ENCODE measurements around the gene MEX3D.

The MEX3D gene

DNA sequence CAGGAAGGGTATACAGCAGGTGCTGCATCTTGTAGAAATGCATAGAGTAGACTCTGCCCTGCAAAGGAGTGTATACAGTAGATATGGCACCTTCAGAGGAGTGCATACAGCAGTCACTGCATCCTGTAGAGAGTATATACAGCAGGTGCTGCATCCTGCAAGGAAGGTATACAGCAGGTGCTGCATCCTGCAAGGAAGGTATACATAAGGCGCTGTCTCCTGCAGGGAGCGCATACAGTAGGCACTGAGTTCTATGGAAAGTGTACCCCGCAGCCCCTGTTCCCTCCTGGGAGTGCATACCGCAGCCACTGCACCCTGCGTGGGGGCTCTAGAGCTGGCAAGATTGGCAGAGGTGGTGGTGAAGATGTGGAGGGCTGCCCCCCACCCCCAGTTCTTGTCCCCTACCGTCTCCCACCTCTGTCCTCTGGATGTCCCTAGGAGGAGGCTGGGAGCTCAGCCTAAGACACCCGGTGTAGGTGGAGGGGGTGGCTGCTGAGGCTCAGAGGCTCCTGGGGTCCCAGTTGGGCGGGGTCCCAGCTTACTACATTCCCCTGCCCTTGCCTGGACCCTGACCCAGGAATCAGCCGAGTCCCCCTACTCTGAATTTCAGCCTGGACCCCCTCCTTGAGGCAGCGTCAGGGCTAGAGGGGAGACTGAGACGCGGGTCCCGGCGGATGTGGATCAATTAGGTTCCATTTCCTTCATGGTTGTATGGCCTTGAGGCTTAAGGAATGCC lies 53.0 kb downstream of the MEX3D start:
- no peak for DNase-seq

DNA sequence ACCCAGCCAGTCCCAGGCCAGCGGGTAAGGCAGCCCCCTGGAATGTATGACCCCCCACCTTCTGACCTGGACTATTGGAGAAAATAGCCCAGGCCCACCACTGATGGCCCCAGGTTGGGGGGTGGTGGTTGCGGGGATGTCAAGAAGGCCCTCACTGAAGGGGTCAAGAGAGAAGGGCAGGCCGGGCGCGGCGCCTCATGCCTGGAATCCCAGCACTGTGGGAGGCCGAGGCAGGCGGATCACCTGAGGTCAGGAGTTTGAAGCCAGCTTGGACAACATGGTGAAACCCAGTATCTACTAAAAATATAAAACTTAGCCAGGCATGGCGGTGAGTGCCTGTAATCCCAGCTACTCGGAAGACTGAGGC lies 53.8 kb downstream of the MEX3D start:
- no peak for DNase-seq

DNA sequence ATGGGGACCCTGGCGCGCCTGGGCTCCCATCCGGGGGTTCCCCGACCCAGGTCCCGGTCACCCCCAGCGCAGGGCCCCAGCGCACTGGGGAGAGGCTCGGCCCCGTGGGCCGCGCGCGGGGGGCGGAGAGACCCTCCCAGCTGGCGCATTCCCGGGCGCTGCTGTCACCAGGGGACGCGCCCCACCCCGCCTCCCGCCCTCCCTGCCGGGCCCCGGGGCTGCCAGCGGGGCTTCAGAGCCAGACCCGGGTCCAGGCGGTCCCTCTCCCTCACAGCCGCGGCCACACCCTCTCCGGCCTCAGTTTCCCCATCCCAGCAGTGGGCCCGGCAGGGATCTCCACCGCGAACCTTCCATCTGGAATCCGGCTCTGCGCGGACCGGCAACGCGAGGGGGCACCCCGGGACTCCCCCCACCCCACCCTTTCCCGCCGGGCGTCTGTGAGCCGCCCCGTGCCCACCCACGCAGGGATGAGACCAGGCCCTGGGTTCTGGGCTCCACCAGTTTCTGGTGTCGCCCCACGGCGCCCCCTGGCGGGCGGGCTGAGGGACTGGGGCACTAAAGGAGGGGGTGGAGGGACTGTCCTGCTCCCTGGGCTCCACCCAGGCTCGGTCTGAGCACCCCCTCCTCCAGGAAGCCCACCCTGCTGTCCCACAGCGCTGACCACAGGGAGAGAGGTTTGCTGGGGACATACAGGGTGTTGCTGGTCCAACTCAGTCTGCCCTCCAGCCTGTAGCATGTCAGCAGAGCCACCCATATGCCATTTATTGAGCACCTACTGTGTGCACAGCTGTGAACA lies 54.4 kb downstream of the MEX3D start:
- DNase-seq: no peak

DNA sequence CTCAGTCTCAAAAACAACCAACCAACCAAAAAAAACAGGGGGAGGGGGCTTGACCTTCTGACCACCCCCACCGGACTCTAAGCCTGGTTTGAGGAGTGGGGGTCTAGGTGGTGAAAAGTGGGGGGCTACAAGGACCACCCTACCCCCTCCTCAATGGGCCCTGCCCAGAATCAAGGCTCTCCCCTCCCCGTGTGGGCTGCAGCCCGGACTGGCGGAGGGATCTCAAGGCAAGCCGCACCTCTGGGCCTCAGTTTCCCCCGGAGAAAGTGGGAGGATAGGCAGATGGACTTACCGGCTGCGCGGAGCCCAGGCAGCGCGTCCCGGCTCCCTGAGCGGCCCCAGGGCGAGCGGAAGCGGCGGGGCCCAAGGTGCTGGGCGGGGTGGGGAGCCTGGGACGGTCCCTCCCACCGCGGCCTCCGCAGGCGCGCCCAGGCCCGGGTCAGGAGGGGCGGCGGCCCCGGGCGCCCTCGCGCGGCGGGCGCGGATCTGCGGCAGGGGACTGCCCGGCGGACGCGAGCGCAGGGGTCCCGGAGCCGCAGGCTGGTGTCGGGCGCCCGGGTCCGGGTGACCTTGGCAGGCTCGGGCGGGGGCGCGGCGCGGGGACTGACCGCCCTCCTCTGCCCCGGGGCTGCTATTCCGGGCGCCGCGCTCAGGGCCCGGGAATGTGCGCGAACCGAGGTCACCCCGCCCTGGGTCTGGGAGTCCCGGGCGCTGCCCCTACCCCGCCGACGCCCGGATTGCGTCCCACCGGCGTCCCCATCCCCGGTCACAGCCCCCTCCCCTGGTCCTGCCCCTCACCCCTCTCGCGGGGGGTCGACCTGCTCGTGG lies 55.2 kb downstream of the MEX3D start, which contains the start of gene ADAMTSL5:
Gene ADAMTSL5 (minus strand): TSS at position 349 of the 828 bp plus-strand sequence. CDS start 2,076 bp downstream, outside the sequence.
- DNase-seq: no peak

DNA sequence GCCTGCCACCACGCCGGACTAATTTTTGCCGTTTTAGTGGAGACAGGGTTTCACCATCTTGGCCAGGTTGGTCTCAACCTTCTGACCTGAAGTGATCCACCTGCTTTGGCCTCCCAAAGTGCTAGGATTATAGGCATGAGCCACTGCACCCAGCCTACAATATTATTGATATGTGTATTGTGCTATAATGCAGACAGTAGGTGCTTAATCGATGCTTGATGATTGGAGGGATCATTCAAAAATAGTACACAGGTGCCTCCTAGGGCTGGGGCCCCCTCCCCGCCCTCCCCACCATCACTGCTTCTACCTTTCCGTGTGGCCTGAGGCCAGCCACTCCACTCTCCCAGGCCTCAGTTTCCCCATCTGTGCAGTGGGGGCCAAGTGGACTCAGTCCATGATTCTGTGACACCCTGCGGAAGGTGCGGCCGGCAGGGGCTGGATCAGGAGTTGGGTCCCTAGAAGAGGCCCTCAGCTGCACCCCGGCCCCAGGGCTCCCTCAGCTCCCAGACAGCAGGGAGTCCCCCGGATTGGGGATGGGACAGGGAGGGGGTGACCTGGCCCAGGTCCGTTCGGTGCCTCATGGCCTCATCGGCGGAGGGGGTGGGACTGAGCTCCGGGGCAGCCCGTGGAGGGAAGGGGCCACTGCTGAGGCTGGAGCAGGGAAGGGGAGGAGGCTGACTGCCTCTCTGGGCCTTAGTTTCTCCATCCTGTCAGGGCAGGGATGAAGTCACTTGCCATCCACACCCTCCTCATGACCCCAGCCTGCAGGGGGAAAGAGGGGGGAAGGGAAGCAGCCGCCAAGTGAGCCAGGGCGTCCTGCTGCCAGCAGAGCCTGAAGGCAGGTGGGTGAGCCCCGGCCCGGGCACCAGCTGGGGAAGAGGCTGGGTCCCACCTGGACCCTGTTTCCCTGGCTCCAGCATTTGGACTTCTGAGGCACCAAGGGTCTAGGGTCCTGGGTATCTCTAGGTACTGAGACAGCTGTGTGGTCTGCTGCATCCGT lies 56.5 kb downstream of the MEX3D start:
- DNase-seq: no peak

DNA sequence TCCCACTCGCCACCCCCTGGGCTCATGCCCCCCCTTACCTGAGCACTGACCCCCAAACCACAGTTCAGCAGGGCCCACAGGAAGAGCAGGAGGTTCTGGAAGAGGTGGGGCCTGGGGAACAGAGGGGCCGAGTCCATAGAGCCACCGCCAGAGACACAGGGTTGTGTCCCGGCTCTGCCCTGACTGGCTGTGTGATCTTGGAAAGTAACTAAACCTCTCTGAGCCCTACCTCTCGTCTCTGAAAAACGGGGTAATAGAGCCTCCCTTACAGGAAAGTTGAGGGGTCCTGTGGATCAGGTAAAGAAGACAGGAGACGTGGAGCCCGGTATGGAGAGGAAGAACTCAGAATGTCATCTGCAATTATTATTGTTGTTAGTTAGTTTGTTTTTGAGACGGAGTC lies 57.3 kb downstream of the MEX3D start:
- DNase-seq: no peak

DNA sequence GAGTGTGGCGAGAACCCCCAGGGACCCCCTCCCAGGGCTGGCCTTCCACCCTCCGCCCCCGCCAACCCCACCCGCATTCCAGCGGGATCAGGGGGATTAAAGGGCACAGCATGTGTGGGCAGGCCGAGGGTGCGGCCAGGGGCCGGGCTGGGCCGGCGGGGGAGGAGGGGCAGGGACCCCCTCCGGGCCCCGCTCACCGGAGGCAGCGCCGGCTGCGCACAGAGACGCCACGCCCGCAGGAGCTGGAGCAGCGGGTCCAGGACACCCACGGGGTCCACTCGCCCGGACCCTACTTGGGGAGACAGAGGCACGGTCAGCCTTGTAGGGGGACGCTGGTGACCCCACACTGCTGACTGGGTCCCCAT lies 57.7 kb downstream of the MEX3D start:
- no peak for DNase-seq

DNA sequence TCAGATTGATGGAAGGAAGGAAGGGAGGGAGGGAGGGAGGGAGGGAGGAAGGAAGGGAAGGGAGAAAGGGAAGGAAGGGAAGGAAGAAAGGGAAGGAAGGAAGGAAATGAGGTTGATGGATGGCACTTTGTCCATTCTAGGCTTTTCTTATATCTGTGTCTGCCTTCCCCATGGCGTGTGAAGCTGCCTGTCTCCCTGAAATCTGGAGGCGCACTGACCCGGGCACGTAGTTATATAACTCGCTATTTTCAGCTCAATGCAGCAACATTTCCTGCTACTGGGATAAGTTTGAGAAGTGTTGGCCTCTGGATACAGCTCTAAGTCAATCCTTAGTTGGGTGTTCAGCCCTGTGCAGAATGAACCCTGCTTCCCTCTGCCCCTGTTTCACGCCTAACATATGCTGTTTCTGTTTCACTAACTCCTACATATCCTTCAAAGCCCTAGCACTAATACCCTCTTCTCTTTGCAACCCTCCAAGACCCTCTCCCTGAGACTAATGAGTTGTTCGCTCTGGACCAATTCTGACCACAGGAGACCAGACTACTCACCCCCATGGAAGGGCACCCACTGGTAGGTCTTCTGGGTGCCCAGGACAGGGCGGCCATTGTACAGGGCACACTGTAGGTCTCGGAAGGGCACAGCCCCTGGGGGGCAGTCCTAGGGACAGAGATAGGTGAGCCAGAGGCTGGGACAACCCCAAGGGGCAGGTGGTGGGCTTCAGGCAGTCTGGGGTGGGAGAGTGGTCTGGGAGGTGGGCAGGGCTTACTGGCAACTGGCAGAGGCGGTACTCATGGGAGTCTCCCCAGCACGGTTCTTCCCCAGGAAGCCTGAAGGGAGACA lies 58.3 kb downstream of the MEX3D start:
- no peak for DNase-seq

DNA sequence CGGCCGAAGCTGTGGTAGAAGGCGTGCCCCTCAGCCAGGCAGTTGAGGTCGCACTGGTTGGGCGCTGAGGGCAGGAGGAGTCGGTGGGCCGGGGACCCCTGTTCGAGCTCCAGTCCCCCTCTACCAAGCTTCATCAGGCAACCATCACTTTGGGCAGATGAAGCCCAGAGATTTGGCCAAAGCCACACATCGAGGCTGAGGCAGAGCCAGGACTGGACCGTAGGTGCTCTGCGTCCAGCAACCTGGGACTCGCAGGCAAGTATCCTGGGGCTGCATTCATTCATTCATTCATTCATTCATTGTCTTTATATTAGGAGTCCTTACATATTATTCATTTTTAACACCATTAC lies 59.6 kb downstream of the MEX3D start:
- no peak for DNase-seq

DNA sequence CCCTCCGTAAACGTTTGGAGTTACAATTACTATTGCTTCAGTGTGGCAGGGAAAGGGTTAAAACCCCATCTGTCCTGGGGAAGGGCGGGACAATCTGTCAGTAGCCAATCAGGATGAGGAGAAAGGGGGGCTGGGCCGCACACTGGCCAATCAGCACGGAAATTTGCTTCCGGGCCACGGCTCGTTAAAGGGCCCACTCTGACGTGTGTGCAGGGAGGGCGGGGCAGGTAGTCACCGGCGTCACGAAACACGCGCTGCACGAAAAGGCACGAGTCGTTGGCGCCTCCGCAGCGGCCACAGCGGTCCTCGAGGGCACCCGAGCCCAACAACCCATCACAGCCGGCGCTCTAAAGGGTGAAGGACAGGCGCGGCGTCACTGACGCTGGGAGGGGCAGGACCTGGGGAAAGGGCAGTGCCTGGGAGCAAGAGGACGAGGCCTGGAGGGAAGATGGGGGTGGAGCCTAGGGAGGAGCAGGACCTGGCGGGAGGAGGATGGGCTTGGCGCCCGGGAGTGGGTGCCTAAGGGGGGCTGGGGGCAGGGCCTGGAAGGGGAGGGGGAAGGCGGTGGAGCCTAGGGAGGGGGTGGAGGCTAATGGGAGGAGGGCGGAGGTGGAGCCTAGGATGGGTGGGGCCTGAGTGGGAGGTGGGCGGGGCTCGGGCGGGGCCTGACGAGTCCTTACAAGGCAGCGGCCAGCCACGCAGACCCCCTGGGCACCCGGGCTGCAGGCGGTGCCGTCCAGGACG lies 60.2 kb downstream of the MEX3D start:
- peak; percentile 94 for DNase-seq

DNA sequence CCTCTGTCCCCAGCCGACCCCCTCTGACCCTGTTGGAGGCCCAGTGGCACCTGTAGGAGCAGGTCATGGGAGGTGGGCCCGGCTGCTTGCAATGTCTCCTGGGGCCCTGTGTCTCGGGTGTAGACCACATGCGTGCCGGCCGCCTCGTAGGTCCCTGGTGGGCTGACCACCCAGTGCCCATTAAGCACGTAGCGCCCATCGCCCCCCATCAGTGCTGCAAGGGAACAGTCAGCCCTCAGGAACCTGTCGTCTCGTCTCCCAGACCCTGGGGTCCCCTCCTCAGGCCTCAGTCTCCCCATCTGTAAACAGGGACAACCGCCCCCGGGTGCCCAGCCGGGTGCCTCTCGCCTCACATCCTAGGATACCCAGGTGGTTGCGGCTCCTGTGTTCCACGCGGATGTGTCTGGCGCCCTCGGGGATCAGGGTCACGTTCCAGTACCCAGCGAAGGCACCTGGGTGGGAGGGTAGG lies 60.9 kb downstream of the MEX3D start:
- DNase-seq: no peak

DNA sequence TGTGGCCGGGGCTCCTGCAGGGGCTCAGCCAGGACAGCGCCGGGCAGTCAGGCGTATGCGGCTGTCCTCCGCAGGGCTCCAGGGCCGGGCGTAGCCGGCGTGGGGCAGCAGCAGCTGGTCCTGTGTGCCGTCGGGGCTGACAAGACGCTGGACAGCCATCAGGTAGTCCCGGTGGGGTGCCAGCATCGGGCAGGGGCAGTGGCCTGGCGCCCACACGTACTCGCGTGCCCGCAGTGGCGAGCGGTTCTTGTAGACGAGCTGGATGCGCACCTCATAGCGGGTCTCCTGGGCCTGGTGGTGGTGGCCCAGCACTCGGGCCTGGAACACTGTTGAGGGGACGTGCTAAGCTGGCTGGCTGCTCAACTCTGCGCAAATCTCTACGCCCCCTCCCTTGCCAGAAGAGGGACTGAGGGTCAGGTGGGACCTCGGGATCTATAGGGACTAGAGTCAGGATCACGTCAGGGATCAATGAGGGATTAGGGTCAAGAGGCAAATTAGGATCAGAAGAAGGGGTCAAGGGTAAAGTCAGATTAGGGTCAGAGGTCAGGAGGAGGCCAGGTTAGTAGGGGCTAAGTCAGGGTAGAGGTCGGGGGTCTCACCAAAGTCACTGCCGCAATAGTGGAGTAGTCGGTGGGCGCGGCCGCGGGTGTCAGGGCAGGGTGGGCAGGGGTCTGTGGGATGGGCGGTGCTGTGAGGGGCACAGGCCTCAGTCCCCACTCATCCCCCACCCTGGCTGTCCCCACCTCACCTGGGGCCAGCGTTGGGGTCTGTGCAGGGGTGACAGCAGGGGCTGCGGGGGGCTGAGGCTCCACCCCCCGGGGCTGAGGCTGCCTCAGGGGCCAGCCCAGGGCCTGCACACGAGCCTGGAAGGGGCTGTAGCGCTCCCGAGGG lies 61.9 kb downstream of the MEX3D start:
- DNase-seq: no peak

DNA sequence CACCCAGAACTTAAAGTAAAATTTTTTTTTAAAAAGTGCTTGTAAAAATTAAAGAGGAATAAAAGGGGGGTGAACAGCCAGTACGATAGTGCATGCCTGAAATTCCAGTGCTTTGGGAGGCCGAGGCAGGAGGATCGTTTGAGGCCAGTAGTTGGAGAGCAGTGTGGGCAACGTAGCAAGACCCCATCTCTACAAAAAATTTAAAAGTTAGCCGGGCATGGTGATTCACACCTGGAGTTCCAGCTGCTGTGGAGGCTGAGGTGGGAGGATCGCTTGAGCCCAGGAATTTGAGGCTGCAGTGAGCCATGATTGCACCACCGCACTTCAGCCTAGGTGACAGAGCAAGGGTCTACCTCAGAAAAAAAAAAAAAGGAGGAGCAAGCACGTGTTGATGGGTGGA lies 63.1 kb downstream of the MEX3D start:
- no peak for DNase-seq

Data from midbrain (tissue), 1 donor.